Stomach (tissue), 4 donors: ENCODE measurements around the gene RTN4.

ENCODE experiments used
- CTCF ChIP-seq, 7 experiments: fragments of 450-650 bp in 4 of 7; fragments of 200-600 bp in 3 of 7; sonication (generic) in 3 of 7; IDR thresholded peaks; one replicate each; pipeline ENCODE4 v1.5.1; 2016 to 2019; ENCODE audit warnings: antibody characterized with exemption in 7 of 7, control low read depth in 2 of 7, mild to moderate bottlenecking in 1 of 7
- EP300 ChIP-seq: sonication (generic); formaldehyde crosslinking; IDR thresholded peaks from one replicate; pipeline ENCODE4 v1.6.1; 2017; ENCODE audit warnings: antibody characterized with exemption
- POLR2A ChIP-seq, 4 donors: fragments of 450-650 bp; IDR thresholded peaks; one replicate each; pipeline ENCODE4 v1.6.1; 2016; ENCODE audit warnings: antibody characterized with exemption in 4 of 4, control low read depth in 2 of 4, mild to moderate bottlenecking in 1 of 4, moderate library complexity in 1 of 4

- TF ChIP-seq EP300 = no peak
- TF ChIP-seq CTCF (IDR thresholded peaks at IDR 0.05) = no peak
- TF ChIP-seq POLR2A (IDR thresholded peaks at IDR 0.05) = no peak
These were observed 37.2 kb upstream of the RTN4 start for GRCh38 chr2:55087501-55087900.
